Diencephalon (tissue), 1 donor: ENCODE data around the gene RFXAP. TPM values are rescaled to one million over a fixed set of nuclear protein-coding genes. Genes with fewer than 3 reads are reported as not detected.

ENCODE experiments used
- total RNA-seq: library from RNA; depleted of rRNA; stranded (reverse); fragments of >200 nt; gene quantifications from one replicate; pipeline ENCODE4 v1.2.3, GENCODE V29; 2014

RFXAP gene
- total RNA-seq = 10.4 TPM

GRCh38 chr13:36818804-36819738, at the start of gene RFXAP:
Gene RFXAP (plus strand): TSS chr13:36819222. CDS start chr13:36819358, 136 bp downstream.

Other genes with a start within 250 kb of the RFXAP start
- gene SERTM1, start 145.2 kb upstream of the RFXAP start, total RNA-seq = 6.7 TPM
- 16.6 TPM for gene SMAD9, start 101.0 kb downstream of the RFXAP start, total RNA-seq
- gene ALG5, start 180.1 kb downstream of the RFXAP start, total RNA-seq = 26.5 TPM
- 28.6 TPM for gene EXOSC8, start 181.6 kb downstream of the RFXAP start, total RNA-seq
- 73.1 TPM for gene SUPT20H, start 240.5 kb downstream of the RFXAP start, total RNA-seq